SKM-1 (cell line): ENCODE measurements around the gene DHRS12.

Source experiments
- DNase-seq: peaks from one replicate; lab custom pipeline; 2025; ENCODE audit not compliant: unreplicated experiment; lab: John Stamatoyannopoulos, UW

Gene DHRS12

GRCh38 chr13:51763486-51763885 lies 40.5 kb downstream of the DHRS12 start:
- DNase-seq = no peak

GRCh38 chr13:51761643-51762350 lies 42.2 kb downstream of the DHRS12 start:
- DNase-seq = no peak

GRCh38 chr13:51760592-51760991 lies 43.4 kb downstream of the DHRS12 start:
- DNase-seq = no peak

DNA sequence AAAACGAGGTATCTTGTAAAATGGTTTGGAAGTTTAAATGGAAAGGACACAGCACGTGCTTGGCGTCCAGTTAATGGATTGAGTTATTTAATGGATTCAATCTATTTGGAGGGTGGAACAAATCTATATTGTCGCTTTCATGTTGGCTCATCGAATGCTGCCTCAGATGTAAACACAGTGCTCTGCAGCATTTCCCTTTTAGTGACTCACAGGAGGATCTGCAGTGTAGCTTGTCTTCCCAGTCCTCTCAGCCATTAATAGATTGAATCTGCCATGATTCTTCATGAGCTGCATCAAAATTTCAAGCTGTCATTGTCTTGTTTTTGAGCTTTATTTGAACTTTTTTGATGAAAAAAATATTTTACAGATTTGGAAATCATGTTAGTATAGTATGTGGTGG lies 44.7 kb downstream of the DHRS12 start:
- DNase-seq = no peak

DNA sequence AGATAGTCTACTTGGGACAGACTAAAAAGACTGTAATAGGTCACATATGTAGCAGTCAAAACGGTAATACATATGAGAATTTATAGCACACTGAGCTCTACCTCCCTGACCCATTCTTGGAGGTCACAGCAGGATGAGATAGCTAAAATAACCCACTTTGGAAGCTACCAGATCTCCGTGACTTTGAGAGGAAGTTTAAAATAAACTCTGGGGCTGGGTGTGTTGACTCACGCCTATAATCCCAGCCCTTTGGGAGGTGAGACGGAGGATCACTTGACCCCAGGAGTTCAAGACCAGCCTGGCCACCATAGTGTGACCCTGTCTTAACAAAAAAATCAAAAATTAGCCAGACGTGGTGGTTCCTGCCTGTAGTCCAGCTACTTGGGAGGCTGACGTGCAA lies 45.3 kb downstream of the DHRS12 start:
- no peak for DNase-seq

- DNase-seq = no peak
Observed at GRCh38 chr13:51756651-51757050, 47.3 kb downstream of the DHRS12 start.

DNA sequence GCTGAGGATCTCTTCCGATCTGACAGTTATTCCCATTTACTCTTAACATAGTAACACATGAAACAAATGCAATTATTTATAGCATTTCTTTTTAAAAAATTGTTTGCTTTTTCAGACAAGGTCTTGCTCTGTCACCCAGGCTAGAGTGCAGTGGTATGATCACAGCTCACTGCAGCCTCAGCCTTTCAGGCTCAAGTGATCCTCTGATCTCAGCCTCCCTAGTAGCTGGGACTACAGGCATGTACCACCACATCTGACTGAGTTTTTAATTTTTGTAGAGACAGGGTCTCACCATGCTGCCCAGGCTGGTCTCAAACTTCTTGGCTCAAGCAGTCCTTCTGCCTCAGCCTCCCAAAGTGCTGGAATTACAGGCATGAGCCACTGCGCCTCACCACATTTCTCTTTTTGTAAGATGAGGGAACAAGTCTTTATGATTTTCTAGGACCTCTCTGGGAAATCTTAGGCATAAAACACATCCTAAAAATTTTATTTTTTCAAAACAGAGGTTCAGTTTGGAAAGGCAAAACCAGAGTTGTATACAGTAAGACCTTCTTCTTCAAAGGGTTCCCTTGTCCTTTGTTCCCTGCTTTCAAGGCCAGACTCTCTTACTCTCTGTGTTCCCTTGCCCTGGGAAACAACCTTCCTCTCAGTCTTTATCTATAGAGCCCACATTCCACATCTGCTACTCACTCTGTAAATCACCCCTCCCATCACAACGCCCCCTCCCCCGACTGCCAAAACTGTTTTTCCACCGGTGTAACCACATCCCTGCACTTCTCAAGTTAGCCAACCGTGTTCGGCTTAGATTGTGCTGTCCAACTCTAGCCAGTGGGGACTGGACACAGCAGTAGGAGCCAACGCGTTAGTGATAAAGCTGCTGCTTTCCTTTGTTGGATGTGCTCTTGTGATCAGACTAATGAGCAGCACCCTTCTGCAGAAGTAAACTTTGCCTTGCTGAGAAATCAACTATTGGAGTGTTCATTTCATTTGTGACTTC lies 56.2 kb downstream of the DHRS12 start:
- no peak for DNase-seq

GRCh38 chr13:51746802-51747201 lies 57.2 kb downstream of the DHRS12 start:
- no peak for DNase-seq

DNA sequence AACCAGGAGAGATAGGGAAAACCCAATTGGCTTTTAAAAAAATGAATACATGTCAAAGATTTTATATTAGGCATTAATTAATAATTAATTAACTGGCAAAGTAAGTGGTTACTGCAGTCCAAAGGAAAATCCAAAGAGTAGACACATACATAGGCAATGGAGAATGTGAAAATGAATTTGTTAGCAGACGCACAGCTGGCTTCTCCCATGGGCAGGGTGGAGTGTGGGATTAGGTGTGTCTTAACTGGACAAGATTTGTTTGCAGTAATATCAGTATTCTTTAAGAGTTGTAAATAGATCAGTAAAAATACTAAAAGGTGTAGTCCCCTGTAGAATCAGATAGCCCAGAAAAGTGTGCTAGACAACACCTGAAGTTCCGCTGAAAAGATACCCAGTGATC lies 58.7 kb downstream of the DHRS12 start:
- no peak for DNase-seq

GRCh38 chr13:51742611-51743010 lies 61.4 kb downstream of the DHRS12 start:
- DNase-seq = no peak

- DNase-seq = no peak
Observed at GRCh38 chr13:51742031-51742430, 61.9 kb downstream of the DHRS12 start.

DNA sequence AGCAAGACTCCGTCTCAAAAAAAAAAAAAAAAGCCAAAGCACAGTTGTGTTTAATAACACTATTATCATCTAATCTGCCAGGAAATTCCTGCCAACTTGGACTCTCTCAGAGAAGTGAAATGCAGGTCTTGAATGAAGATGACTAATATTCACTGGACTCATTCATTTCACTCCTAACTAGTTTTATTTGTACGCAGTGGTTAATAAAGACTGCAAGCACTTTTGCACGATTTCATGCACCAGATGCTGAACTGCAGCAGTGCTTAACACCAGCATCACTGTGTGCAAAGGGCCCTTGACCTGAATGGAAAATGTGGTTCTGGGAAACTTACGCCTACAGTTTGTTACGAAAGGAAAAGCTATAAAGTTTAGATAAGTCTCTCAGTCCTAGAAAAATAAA lies 63.3 kb downstream of the DHRS12 start:
- no peak for DNase-seq

DNA sequence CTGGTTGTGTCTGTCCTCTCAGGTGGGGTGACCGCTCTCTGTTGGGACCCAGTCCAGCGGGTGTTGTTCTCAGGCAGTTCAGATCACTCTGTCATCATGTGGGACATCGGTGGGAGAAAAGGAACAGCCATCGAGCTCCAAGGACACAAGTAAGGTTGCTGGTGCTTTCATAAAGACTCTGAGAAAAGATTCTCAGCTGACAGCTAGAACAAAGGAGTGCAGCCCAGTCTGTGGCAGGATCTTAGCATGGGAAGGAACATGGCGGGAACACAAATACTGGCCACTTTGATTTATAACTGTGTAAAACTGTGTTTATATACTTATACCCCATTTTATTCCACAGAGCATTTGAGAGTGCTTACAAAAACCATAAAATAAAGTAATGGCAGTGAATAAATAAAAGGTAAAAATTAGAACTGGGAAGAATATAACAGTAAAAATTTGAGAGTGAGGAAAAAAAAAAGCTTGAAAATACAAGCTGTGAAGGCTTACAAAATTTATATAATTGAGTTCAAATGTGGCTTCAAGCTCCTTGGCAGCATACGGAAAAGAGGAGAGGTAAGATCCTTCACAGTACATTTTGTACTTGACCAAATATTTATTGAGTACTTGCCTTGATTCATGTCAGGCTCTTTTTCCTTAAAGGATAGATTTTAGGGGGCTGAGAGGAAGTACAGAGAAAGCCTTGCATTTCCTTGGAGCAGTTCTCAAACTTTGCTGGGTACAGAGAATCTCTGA lies 64.8 kb downstream of the DHRS12 start:
- no peak for DNase-seq

- DNase-seq = no peak
Observed at GRCh38 chr13:51738226-51738905, 65.6 kb downstream of the DHRS12 start.

DNA sequence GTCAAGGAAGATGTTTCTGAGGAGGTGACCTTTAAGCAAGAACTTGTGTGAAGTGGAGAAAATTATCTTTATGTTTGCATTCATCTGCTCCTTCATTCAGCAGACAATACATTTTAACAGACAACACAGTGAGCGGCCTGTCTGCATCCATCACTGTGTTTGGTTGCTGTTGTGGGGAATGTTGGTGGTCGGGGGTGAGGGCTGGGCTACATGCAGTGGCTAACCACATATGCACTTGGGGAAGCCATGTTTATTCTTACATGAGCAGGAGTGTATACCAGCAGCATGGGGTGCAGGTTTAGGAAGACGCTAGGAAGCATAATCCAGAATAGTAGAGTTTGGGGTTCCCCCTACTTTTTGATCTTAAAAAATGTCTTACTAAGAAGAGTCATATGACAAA lies 66.4 kb downstream of the DHRS12 start:
- no peak for DNase-seq

- no peak for DNase-seq
Observed at GRCh38 chr13:51734786-51735185, 69.2 kb downstream of the DHRS12 start.

- peak; percentile 34 for DNase-seq
Observed at GRCh38 chr13:51733374-51734298, 70.3 kb downstream of the DHRS12 start.

GRCh38 chr13:51731759-51732158 lies 72.2 kb downstream of the DHRS12 start:
- no peak for DNase-seq

DNA sequence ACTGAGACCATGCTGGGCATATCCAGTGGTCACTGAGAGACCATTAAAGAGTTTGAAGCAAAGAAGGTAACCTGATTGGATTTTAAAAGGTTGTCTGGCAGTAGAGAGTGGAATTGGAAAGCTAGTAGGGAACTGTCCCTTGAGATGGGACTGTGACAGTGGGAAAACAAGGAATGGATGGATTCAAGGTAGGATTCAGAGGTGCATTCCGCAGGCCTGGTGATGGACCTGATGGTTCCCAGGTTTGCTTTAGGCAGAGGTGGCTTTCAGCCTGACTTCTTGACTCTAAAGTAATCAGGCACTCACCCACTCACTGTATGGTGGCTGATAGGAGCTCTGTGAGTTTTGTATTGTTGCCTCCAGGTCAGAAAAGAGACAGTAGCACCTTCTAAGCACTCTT lies 73.0 kb downstream of the DHRS12 start:
- no peak for DNase-seq
